Lower lobe of right lung (tissue), 2 donors: Measurements from ENCODE around the gene CSTA. TPM values are rescaled to one million over a fixed set of nuclear protein-coding genes. Genes with fewer than 3 reads are reported as not detected.

Experiments used
- ATAC-seq, 2 donors: fragments of 200-7000 bp; cut with Tn5 transposase; one replicate each; pipeline ENCODE4 v1.9.1; 2020 to 2022; ENCODE audit warnings: mild to moderate bottlenecking in 2 of 2, moderate library complexity in 2 of 2
- DNase-seq: peaks from one replicate; pipeline ENCODE4 v3.0.0-alpha.2; 2020
- H3K27ac ChIP-seq: fragments of 200-600 bp; one replicate; pipeline ENCODE4 v1.8.0; 2022
- H3K27me3 ChIP-seq: fragments of 200-600 bp; one replicate; pipeline ENCODE4 v1.8.0; 2022; ENCODE audit warnings: low read depth
- H3K36me3 ChIP-seq: fragments of 200-600 bp; one replicate; pipeline ENCODE4 v1.8.0; 2022; ENCODE audit warnings: mild to moderate bottlenecking
- H3K4me1 ChIP-seq: fragments of 200-600 bp; one replicate; pipeline ENCODE4 v1.8.0; 2022
- H3K4me3 ChIP-seq: fragments of 200-600 bp; one replicate; pipeline ENCODE4 v1.8.0; 2022; ENCODE audit warnings: mild to moderate bottlenecking
- H3K9me3 ChIP-seq: fragments of 200-600 bp; one replicate; pipeline ENCODE4 v1.8.0; 2022
- intact Hi-C: fragments of 100-400 bp; cut with DNase I; formaldehyde crosslinking; loops from one replicate; pipeline ENCODE4 v1.11.0; 2022
- total RNA-seq: library from RNA; stranded (reverse); fragmentation: NEBNext Ultra II Directional; extraction: Animal tissue kit (Norgen Biotek cat#: 25700); gene quantifications from one replicate; pipeline ENCODE4 v1.2.1, GENCODE V29; 2021
- TF ChIP-seq, protein P1 (sequence below): fragments of 200-600 bp; IDR thresholded peaks from one replicate; pipeline ENCODE4 v1.8.0; 2022; ENCODE audit warnings: antibody characterized with exemption, mild to moderate bottlenecking
- donor health status: DM: no; HTN: yes; CAD: no; lungs with severe emphysema.

CSTA gene
- total RNA-seq, 1 donor from 2014 or later, result 39.5 TPM

DNA sequence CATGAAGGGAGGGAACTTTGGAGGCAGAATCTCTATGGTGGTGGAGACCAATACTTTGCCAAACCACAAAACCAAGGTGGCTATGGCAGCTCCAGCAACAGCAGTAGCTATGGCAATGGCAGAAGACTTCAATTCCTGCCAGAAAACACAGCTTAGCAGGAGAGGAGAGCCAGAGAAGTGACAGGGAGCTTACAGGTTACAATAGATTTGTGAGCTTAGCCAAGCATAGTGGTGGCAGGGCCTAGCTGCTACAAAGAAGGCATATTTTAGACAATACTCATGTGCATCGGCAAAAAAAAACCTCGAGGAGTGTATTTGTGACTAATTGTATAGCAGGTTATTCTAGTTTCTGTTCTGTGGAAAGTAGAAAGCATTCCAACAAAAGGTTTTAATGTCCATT is 6.4 kb upstream of the CSTA start:
- Histone ChIP-seq H3K4me1 (no peaks in the 10 kb centered on the region), H3K27me3 (no peaks in the 10 kb centered on the region), H3K36me3 (no peaks in the 10 kb centered on the region), H3K27ac (no peak overlapping the region), H3K9me3 (no peaks in the 10 kb centered on the region), H3K4me3 (no peak overlapping the region)
- intact Hi-C loops, result no loop called here
- ATAC-seq (no peak), DNase-seq (no peak)
- TF ChIP-seq, protein P1, sequence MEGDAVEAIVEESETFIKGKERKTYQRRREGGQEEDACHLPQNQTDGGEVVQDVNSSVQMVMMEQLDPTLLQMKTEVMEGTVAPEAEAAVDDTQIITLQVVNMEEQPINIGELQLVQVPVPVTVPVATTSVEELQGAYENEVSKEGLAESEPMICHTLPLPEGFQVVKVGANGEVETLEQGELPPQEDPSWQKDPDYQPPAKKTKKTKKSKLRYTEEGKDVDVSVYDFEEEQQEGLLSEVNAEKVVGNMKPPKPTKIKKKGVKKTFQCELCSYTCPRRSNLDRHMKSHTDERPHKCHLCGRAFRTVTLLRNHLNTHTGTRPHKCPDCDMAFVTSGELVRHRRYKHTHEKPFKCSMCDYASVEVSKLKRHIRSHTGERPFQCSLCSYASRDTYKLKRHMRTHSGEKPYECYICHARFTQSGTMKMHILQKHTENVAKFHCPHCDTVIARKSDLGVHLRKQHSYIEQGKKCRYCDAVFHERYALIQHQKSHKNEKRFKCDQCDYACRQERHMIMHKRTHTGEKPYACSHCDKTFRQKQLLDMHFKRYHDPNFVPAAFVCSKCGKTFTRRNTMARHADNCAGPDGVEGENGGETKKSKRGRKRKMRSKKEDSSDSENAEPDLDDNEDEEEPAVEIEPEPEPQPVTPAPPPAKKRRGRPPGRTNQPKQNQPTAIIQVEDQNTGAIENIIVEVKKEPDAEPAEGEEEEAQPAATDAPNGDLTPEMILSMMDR, result no peak

DNA sequence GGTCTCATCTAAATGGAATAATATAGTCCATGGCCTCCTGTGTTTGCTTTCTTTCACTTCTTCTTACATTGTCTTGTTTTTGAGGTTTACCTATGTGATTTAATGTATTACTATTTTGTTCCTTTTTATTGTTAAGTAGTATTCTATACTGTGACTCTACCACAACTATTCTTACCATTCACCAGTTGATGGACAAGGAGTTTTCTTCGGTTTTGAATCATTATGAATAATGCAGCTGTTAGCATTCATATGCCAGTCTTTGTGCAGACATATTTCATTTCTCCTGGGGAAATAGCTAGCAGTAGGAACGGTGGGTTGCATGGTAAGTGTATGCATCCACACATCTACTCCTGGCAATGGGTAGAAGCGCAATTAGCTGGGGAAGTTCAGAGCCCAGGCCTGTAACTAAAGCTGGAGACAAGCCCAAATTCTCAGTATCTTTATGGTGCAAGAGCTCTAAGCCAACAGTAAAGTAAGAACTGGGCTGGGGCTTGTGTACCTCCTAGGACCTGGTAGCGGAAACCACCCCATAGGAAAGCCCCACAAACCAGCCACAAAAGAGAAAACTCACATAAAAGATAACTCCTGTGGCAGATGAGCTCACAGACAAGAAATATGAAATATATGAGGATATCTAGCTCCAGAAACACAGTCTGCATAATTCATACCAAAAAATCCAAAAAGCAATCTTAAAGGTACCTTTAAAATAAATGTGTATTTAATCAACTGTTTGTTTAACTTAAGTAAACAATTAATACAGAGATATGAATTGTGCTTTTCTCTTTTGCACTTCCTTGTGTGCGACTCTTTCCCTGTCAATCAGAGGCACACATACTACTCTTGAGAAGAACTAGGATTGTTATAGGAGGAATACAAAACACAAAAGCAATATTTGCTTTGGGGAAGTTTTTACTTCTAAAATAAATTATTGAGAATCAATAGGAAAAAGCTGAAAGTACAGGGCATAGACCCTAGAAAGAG is 2.7 kb upstream of the CSTA start:
- intact Hi-C loops, result no loop called here
- Histone ChIP-seq H3K36me3 (no peaks in the 10 kb centered on the region), H3K27me3 (no peaks in the 10 kb centered on the region), H3K4me1 (no peaks in the 10 kb centered on the region), H3K9me3 (no peaks in the 10 kb centered on the region), H3K4me3 (no peak overlapping the region), H3K27ac (no peak overlapping the region)
- DNase-seq (no peak), ATAC-seq (no peak)
- TF ChIP-seq, protein P1, result no peak

- H3K4me1 ChIP-seq, result no peaks in the 10 kb centered on the region
- H3K9me3 ChIP-seq, result no peaks in the 10 kb centered on the region
- no peaks in the 10 kb centered on the region for H3K27me3 ChIP-seq
- no peak for ATAC-seq
- intact Hi-C loops, result no loop called here
- TF ChIP-seq, protein P1, result no peak
- H3K27ac ChIP-seq, result no peak overlapping the region
- H3K4me3 ChIP-seq, result peak overlapping the region; percentile 43
- DNase-seq, result no peak
- no peaks in the 10 kb centered on the region for H3K36me3 ChIP-seq
These were observed 721 bp downstream of the CSTA start for GRCh38 chr3:122325769-122326168.

GRCh38 chr3:122331886-122332285 is 6.8 kb downstream of the CSTA start:
- no peak overlapping the region for H3K4me3 ChIP-seq
- ATAC-seq (no peak), DNase-seq (no peak)
- no peaks in the 10 kb centered on the region for H3K36me3 ChIP-seq
- H3K4me1 ChIP-seq, result no peaks in the 10 kb centered on the region
- intact Hi-C loops, result no loop called here
- TF ChIP-seq, protein P1, result no peak
- no peaks in the 10 kb centered on the region for H3K9me3 ChIP-seq
- no peaks in the 10 kb centered on the region for H3K27me3 ChIP-seq
- H3K27ac ChIP-seq, result no peak overlapping the region

GRCh38 chr3:122332551-122332950 is 7.5 kb downstream of the CSTA start:
- intact Hi-C loops, result no loop called here
- TF ChIP-seq, protein P1, result no peak
- ATAC-seq (no peak), DNase-seq (no peak)
- no peak overlapping the region for H3K4me3 ChIP-seq
- no peak overlapping the region for H3K27ac ChIP-seq
- no peaks in the 10 kb centered on the region for H3K9me3 ChIP-seq
- H3K4me1 ChIP-seq, result no peaks in the 10 kb centered on the region
- no peaks in the 10 kb centered on the region for H3K27me3 ChIP-seq
- no peaks in the 10 kb centered on the region for H3K36me3 ChIP-seq
